Endothelial cell of umbilical vein (primary cell): ENCODE measurements around the gene CHMP4A. TPM values are rescaled to one million over a fixed set of nuclear protein-coding genes. Genes with fewer than 3 reads are reported as not detected.
"Not testable (repeated sequence)": the region's sequence is repeated elsewhere in the genome, so short reads cannot be mapped to it uniquely, and the experiment has no call there.

Experiments
- BruUV-seq: library from RNA; stranded (reverse); fragments of 400-500 nt; replicated peaks from 2 replicates; lab custom pipeline; 2021; lab: Mats Ljungman, UMichigan
- CTCF ChIA-PET: fragments of 300-600, 350-600 bp; sonication (Branson Sonifier 250); formaldehyde crosslinking; loops from one replicate; lab custom pipeline; 2021; ENCODE audit warnings: antibody characterized with exemption, inconsistent platforms; lab: Charles Lee
- POLR2A ChIA-PET: fragments of 300-600, 350-600 bp; sonication (Branson Sonifier 250); formaldehyde crosslinking; loops from one replicate; lab custom pipeline; 2021; ENCODE audit warnings: antibody characterized with exemption, inconsistent platforms; lab: Charles Lee
- DNase-seq: peaks from one replicate; pipeline ENCODE4 v3.0.0-alpha.2; 2011; ENCODE audit warnings: low read depth, low spot score
- FAIRE-seq: peaks from 2 replicates; lab custom pipeline; 2011; peaks lifted over from hg19 to GRCh38; lab: Jason Lieb, UNC
- H2AFZ ChIP-seq: 2 replicates; pipeline ENCODE4 v1.6.0; 2012; ENCODE audit warnings: low read depth, low read length, control low read depth, inconsistent platforms
- H3K27ac ChIP-seq: 2 replicates; pipeline ENCODE4 v1.5.1; 2011; ENCODE audit warnings: low read depth, mild to moderate bottlenecking, control low read depth, low read length, moderate library complexity; ENCODE audit not compliant: insufficient read depth
- H3K27me3 ChIP-seq, 2 experiments: 2 replicates each; pipeline versions ENCODE4 v1.6.0 to v1.6.1; 2011; ENCODE audit warnings: low read length in 2 of 2, mixed read lengths in 1 of 2; ENCODE audit not compliant: control insufficient read depth in 2 of 2, insufficient read depth in 2 of 2
- H3K36me3 ChIP-seq, 2 experiments: 2 replicates in 1 of 2; 3 replicates in 1 of 2; pipeline ENCODE4 v1.5.1; 2011; ENCODE audit warnings: low read length in 2 of 2, mild to moderate bottlenecking in 1 of 2, moderate library complexity in 1 of 2; ENCODE audit not compliant: control insufficient read depth in 2 of 2, insufficient read depth in 2 of 2; ENCODE audit errors: extremely low read depth in 1 of 2
- H3K4me1 ChIP-seq: 3 replicates; pipeline ENCODE4 v1.5.1; 2011; ENCODE audit warnings: mild to moderate bottlenecking, low read length; ENCODE audit not compliant: control insufficient read depth, insufficient read depth; ENCODE audit errors: extremely low read depth
- H3K4me2 ChIP-seq: 2 replicates; pipeline ENCODE4 v1.6.1; 2011; ENCODE audit warnings: low read length, control low read depth, mixed read lengths; ENCODE audit not compliant: insufficient read depth
- H3K4me3 ChIP-seq, 3 experiments: fragments of 200-600 bp in 1 of 3; sonication (generic), shearing (Covaris generic) in 1 of 3; replicated peaks in 1 of 3; 2 replicates each; pipeline ENCODE4 v1.5.1; 2011 to 2016; ENCODE audit warnings: control low read depth in 3 of 3, low read length in 3 of 3, mild to moderate bottlenecking in 2 of 3, inconsistent platforms in 1 of 3, low read depth in 1 of 3, moderate library complexity in 1 of 3; ENCODE audit not compliant: insufficient read depth in 1 of 3
- H3K79me2 ChIP-seq: 2 replicates; pipeline ENCODE4 v1.6.0; 2012; ENCODE audit warnings: low read length, inconsistent platforms; ENCODE audit not compliant: control insufficient read depth, insufficient read depth
- H3K9ac ChIP-seq: replicated peaks from 2 replicates; pipeline ENCODE3; 2011; ENCODE audit warnings: low read length, control low read depth; ENCODE audit not compliant: insufficient read depth; ENCODE audit errors: extremely low read depth
- H3K9me1 ChIP-seq: replicated peaks from 3 replicates; pipeline ENCODE4 v1.6.0; 2011; ENCODE audit warnings: mild to moderate bottlenecking, low read length; ENCODE audit not compliant: control insufficient read depth, insufficient read depth; ENCODE audit errors: extremely low read depth
- H3K9me3 ChIP-seq: replicated peaks from 2 replicates; pipeline ENCODE4 v1.5.1; 2012; ENCODE audit warnings: low read length, inconsistent platforms; ENCODE audit not compliant: control insufficient read depth, insufficient read depth
- H4K20me1 ChIP-seq: replicated peaks from 2 replicates; pipeline ENCODE3; 2011; ENCODE audit warnings: mild to moderate bottlenecking, low read length; ENCODE audit not compliant: control insufficient read depth, insufficient read depth; ENCODE audit errors: extremely low read depth
- CTCF ChIP-seq, 2 donors: IDR thresholded peaks; 1 replicate in 1 of 2; 2 replicates in 1 of 2; pipeline ENCODE4 v1.5.1; 2011; ENCODE audit warnings: low read length in 2 of 2, mild to moderate bottlenecking in 2 of 2, moderate library complexity in 2 of 2, control low read depth in 1 of 2, inconsistent platforms in 1 of 2, low read depth in 1 of 2; ENCODE audit not compliant: insufficient read depth in 1 of 2; ENCODE audit errors: extremely low read depth in 1 of 2
- EZH2 ChIP-seq: IDR thresholded peaks from 2 replicates; pipeline ENCODE4 v1.6.1; 2012; ENCODE audit warnings: borderline replicate concordance, low read depth, mild to moderate bottlenecking, moderate library complexity, low read length, inconsistent platforms; ENCODE audit not compliant: severe bottlenecking
- FOS ChIP-seq: IDR thresholded peaks from 2 replicates; pipeline ENCODE4 v1.6.1; 2011; ENCODE audit warnings: mild to moderate bottlenecking, low read length, moderate library complexity, borderline replicate concordance; ENCODE audit not compliant: insufficient read depth
- GATA2 ChIP-seq: IDR thresholded peaks from 2 replicates; pipeline ENCODE4 v1.7.0; 2011; ENCODE audit warnings: low read depth, mild to moderate bottlenecking, moderate library complexity, mixed read lengths, low read length; ENCODE audit not compliant: insufficient read length, insufficient read depth
- JUN ChIP-seq: IDR thresholded peaks from 2 replicates; pipeline ENCODE4 v1.6.1; 2011; ENCODE audit warnings: borderline replicate concordance, low read depth; ENCODE audit not compliant: insufficient read length, insufficient read depth
- MAX ChIP-seq: IDR thresholded peaks from 2 replicates; pipeline ENCODE4 v1.6.1; 2011; ENCODE audit not compliant: insufficient read depth, insufficient read length
- MYC ChIP-seq: IDR thresholded peaks from one replicate; pipeline ENCODE4 v1.6.1; 2011; ENCODE audit warnings: mild to moderate bottlenecking, low read depth, low read length
- POLR2A ChIP-seq: IDR thresholded peaks from 2 replicates; pipeline ENCODE4 v1.6.1; 2012; ENCODE audit warnings: low read depth, mild to moderate bottlenecking, control low read depth, low read length
- POLR2AphosphoS5 ChIP-seq: IDR thresholded peaks from 2 replicates; pipeline ENCODE4 v1.6.1; 2012; ENCODE audit warnings: low read depth, mild to moderate bottlenecking, control low read depth, low read length, moderate library complexity; ENCODE audit not compliant: insufficient read depth
- dilution Hi-C: fragments of 300-500 bp; cut with MboI; formaldehyde crosslinking; loops from one replicate; pipeline ENCODE4 v1.15.0; 2019; ENCODE audit warnings: low sequenced_read_pairs; ENCODE audit not compliant: extremely low pct_ligation_motif_present
- intact Hi-C: fragments of 100-400 bp; cut with micrococcal nuclease; formaldehyde crosslinking; loops from one replicate; pipeline ENCODE4 v1.10.0; 2022
- polyA plus RNA-seq, 4 experiments: library from polyadenylated mRNA; depleted of rRNA in 3 of 4; stranded (reverse) in 3 of 4; unstranded in 1 of 4; fragments of >200 nt; gene quantifications; 2 replicates each; pipeline versions ENCODE4 v1.2.1 to v1.2.3, GENCODE V29; 2011 to 2012; ENCODE audit warnings: missing spikeins in 1 of 4
- total RNA-seq: library from RNA; stranded (reverse); gene quantifications from 2 replicates; pipeline ENCODE4 v1.2.3, GENCODE V29; 2021

The CHMP4A gene
- total and polyA plus RNA-seq, 2 donors (not counting 3 experiments of a cell fraction or from before 2014, with no cell fraction given) = 40.9 to 46.4 TPM

GRCh38 chr14:24204163-24205146 is 8.8 kb downstream of the CHMP4A start:
- Histone ChIP-seq H3K9ac (no peak overlapping the region), H3K4me2 (no peak overlapping the region), H3K4me1 (no peaks in the 10 kb centered on the region), H3K79me2 (no peaks in the 10 kb centered on the region), H3K27me3 (no peaks in the 10 kb centered on the region), H3K9me3 (no peaks in the 10 kb centered on the region), H3K9me1 (no peaks in the 10 kb centered on the region), H3K4me3 (no peak overlapping the region), H3K27ac (no peak overlapping the region), H4K20me1 (no peaks in the 10 kb centered on the region), H3K36me3 (peaks cover 6 to 22% of the 10 kb centered on the region in 2 experiments), H2AFZ (no peak overlapping the region)
- BruUV-seq = no TSS peak
- intact Hi-C loops (no loop called here), dilution Hi-C loops (no loop called here)
- POLR2A ChIA-PET = no interaction called here
- no peak for TF ChIP-seq JUN
- no peak for TF ChIP-seq POLR2AphosphoS5
- TF ChIP-seq MAX = no peak
- TF ChIP-seq FOS = no peak
- no peak for TF ChIP-seq EZH2
- TF ChIP-seq POLR2A = no peak
- TF ChIP-seq GATA2 = no peak
- TF ChIP-seq MYC = no peak
- no peak for TF ChIP-seq CTCF (IDR thresholded peaks at IDR 0.05; ENCODE audit: extremely low read depth in 1 of 2, insufficient read depth in 1 of 2, low read depth in 1 of 2, low read length in 2 of 2)
- CTCF ChIA-PET = no interaction called here
- FAIRE-seq (no peak), DNase-seq (no peak)

GRCh38 chr14:24203249-24203886 is 9.9 kb downstream of the CHMP4A start:
- BruUV-seq, H3K27ac ChIP-seq, intact Hi-C loops, H3K79me2 ChIP-seq, H3K9me3 ChIP-seq, H3K9ac ChIP-seq, FAIRE-seq, H3K4me1 ChIP-seq, H3K27me3 ChIP-seq, H3K4me2 ChIP-seq, DNase-seq, dilution Hi-C loops, H2AFZ ChIP-seq, H3K4me3 ChIP-seq, H4K20me1 ChIP-seq, H3K9me1 ChIP-seq: not testable (repeated sequence)
- peaks cover 6 to 22% of the 10 kb centered on the region in 2 experiments for H3K36me3 ChIP-seq
- ChIA-PET CTCF (interaction anchor here (0.8 kb wide), 1 partner anchor 12 kb away, joined by 3 read pairs; no protein-coding TSS in a partner anchor), POLR2A (interaction anchor here (0.7 kb wide), 1 partner anchor 1275 kb away, joined by 4 read pairs; no protein-coding TSS in a partner anchor)
